Adrenal gland (tissue), 12 donors: Measurements from ENCODE around the gene CRIP1. TPM values are rescaled to one million over a fixed set of nuclear protein-coding genes. Genes with fewer than 3 reads are reported as not detected.

Experiments used
- DNase-seq, 7 donors: peaks; one replicate each; pipeline ENCODE4 v3.0.0-alpha.2; 2019 to 2020
- H3K27ac ChIP-seq, 5 donors: fragments of 200-600 bp; sonication (generic) in 4 of 5; 1 replicate in 3 of 5; 2 replicates in 2 of 5; pipeline versions ENCODE4 v1.5.1 to v1.8.0; 2016 to 2020; ENCODE audit warnings: mild to moderate bottlenecking in 1 of 5
- H3K27me3 ChIP-seq: fragments of 200-600 bp; 2 replicates; pipeline ENCODE4 v1.8.0; 2021
- H3K36me3 ChIP-seq, 2 donors: fragments of 200-600 bp; replicated peaks in 1 of 2; 1 replicate in 1 of 2; 2 replicates in 1 of 2; pipeline versions ENCODE4 v1.5.1 to v1.8.0; 2018 to 2022
- H3K4me1 ChIP-seq, 2 donors: fragments of 200-600 bp; replicated peaks in 1 of 2; 1 replicate in 1 of 2; 2 replicates in 1 of 2; pipeline versions ENCODE4 v1.5.1 to v1.8.0; 2018 to 2021
- H3K4me3 ChIP-seq, 4 donors: fragments of 200-600 bp; sonication (generic) in 3 of 4; one replicate each; pipeline ENCODE4 v1.5.1; 2016 to 2018
- H3K9me3 ChIP-seq, 3 donors: fragments of 200-600 bp; sonication (generic) in 1 of 3; replicated peaks in 1 of 3; 1 replicate in 2 of 3; 2 replicates in 1 of 3; pipeline versions ENCODE4 v1.5.1 to v1.8.0; 2016 to 2021
- POLR2A ChIP-seq, 2 donors: fragments of 450-650 bp; IDR thresholded peaks; one replicate each; pipeline ENCODE4 v1.6.1; 2017; ENCODE audit warnings: antibody characterized with exemption in 2 of 2, mild to moderate bottlenecking in 2 of 2, moderate library complexity in 1 of 2
- WGBS, 4 donors: extraction: QIAGEN DNeasy Blood & Tissue Kit in 2 of 4; methylation state at CpG; one replicate each; pipeline versions ENCODE4 v1.1.5 to v1.1.7; 2013 to 2017; 5-methylcytosine and 5-hydroxymethylcytosine counted together
- intact Hi-C, 2 donors: fragments of 100-400 bp; cut with DNase I; formaldehyde crosslinking; loops; one replicate each; pipeline versions ENCODE4 v1.14.1 to v1.15.0; 2022 to 2023
- polyA plus RNA-seq, 3 donors: library from polyadenylated mRNA; stranded (reverse); fragments of 200-250 nt in 2 of 3; fragments of 350-450 nt in 1 of 3; fragmentation: Illumina TruSeq in 1 of 3; extraction: RNeasy Lipid Tissue Mini Kit (QIAGEN cat#74804) in 1 of 3; gene quantifications; one replicate each; pipeline ENCODE4 v1.2.3, GENCODE V29; 2013 to 2014
- total RNA-seq, 9 donors: library from RNA; depleted of rRNA in 4 of 9; stranded (reverse); fragments of >200 nt in 4 of 9; fragments of 120-200 nt in 1 of 9; fragmentation: NEBNext Ultra II Directional in 1 of 9; extraction: Animal tissue kit (Norgen Biotek cat#: 25700) in 1 of 9; gene quantifications; one replicate each; pipeline versions ENCODE4 v1.1.0 to v1.2.4, GENCODE V29; 2013 to 2023
- TF ChIP-seq, protein P1 (sequence below), 6 experiments: fragments of 450-650 bp in 4 of 6; fragments of 200-600 bp in 2 of 6; sonication (generic) in 1 of 6; IDR thresholded peaks; 1 replicate in 5 of 6; 2 replicates in 1 of 6; pipeline versions ENCODE4 v1.5.1 to v1.8.0; 2016 to 2021; ENCODE audit warnings: antibody characterized with exemption in 6 of 6, mild to moderate bottlenecking in 2 of 6, moderate library complexity in 1 of 6
- donor health status: healthy with polysubstance abuse.
- donor health status: Bipolar disorder and iron deficiency.
- donor health status: DM: yes; HTN: yes; CAD: no.
- donor health status: DM: no; HTN: no; CAD: no.
- donor health status: DM: no; HTN: no; CAD: no.
- donor health status: DM: yes; HTN: yes; CAD: no.

The CRIP1 gene
- total and polyA plus RNA-seq, 12 donors = 1.9 to 157 (median 9.3) TPM

DNA sequence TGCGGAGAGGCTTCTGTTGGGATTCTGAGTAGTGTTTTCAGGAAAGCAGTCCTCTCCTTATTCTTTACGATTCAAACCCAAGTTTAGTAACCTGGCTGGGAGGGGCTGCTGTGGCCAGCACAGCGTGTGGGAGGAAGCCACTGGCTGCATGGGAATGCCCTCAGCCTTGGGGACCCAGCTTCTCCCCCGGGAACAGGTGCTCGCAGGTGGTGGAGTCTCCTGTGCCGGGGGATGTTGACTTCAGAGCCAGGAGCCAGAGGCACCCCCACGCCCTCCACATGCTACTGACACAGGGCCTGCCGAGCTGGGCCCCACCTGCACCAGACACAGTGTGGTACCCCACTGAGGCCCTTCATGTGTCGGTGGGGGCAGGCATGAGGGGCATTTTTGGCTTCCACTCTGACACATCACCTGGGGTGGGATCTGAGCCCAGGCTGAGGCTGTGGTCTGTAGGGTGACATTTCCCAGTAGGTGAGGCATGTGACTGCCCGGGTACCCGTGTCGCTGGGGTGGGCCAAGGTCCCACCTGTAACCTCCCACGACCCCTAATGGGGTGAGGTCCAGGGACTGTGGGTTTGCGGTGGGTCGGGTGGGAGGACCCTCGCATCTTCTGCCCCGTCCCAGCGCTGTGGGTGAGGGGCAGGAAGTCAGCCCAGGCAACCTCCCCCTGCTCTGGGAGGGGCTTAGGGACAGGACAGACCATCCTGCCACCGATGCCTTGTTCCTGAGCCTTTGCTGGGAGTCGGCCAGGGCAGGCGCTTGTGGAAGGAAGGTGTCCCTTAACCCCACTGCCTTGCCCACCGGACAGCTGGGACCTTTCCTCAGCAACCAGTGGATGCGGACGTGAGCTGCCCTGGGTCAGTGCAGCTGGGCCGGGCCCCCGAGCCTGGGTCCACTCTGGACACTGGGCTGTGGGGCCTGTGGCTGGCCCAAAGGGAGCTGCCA is 40.5 kb upstream of the CRIP1 start:
- H3K27me3 ChIP-seq = no peaks in the 10 kb centered on the region
- peaks cover 0 to 12% of the 10 kb centered on the region in 2 donors for H3K36me3 ChIP-seq
- no peak overlapping the region for H3K4me3 ChIP-seq
- no peak for DNase-seq
- 70 to 89% (median 86%) methylated on average over 6 to 26 of the region's 26 CpGs for WGBS, 4 donors
- intact Hi-C loops = loop anchor here in 1 of 2 donors (5.0 kb wide), 1 partner anchor 41 kb away; the partner anchor contains the start of gene CRIP1
- H3K4me1 ChIP-seq = peaks cover 0 to 7% of the 10 kb centered on the region in 2 donors
- no peaks in the 10 kb centered on the region for H3K9me3 ChIP-seq
- H3K27ac ChIP-seq = no peak overlapping the region
- TF ChIP-seq POLR2A (IDR thresholded peaks at IDR 0.05) = no peak
- TF ChIP-seq, protein P1, sequence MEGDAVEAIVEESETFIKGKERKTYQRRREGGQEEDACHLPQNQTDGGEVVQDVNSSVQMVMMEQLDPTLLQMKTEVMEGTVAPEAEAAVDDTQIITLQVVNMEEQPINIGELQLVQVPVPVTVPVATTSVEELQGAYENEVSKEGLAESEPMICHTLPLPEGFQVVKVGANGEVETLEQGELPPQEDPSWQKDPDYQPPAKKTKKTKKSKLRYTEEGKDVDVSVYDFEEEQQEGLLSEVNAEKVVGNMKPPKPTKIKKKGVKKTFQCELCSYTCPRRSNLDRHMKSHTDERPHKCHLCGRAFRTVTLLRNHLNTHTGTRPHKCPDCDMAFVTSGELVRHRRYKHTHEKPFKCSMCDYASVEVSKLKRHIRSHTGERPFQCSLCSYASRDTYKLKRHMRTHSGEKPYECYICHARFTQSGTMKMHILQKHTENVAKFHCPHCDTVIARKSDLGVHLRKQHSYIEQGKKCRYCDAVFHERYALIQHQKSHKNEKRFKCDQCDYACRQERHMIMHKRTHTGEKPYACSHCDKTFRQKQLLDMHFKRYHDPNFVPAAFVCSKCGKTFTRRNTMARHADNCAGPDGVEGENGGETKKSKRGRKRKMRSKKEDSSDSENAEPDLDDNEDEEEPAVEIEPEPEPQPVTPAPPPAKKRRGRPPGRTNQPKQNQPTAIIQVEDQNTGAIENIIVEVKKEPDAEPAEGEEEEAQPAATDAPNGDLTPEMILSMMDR (IDR thresholded peaks at IDR 0.05) = no peak

DNA sequence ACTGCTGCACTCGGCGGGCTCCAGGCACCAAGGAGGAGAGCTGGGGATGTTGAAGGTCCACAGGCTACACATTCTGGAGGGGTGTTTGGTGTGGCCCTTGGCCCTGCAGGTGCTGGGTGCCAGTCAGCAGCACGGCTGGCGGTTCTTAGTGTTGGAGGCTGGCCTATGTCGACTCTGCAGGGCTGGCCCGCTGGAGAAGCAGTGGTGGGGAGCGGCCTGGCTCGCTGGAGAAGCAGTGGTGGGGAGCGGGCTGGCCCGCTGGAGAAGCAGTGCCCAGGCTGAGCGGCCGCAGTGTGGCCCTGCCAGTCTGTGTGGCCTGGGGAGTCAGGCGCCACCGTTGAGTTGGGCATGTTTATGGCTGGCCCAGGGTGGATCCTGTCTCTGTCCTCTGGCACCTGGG is 39.7 kb upstream of the CRIP1 start:
- Histone ChIP-seq H3K4me3 (no peak overlapping the region), H3K36me3 (peaks cover 0 to 12% of the 10 kb centered on the region in 2 donors), H3K9me3 (no peaks in the 10 kb centered on the region), H3K27ac (no peak overlapping the region), H3K4me1 (peaks cover 0 to 7% of the 10 kb centered on the region in 2 donors), H3K27me3 (no peaks in the 10 kb centered on the region)
- no peak for DNase-seq
- intact Hi-C loops = loop anchor here in 1 of 2 donors (5.0 kb wide), 1 partner anchor 40 kb away; the partner anchor contains the start of gene CRIP1
- WGBS, 4 donors = 64 to 91% (median 85%) methylated on average over 4 to 14 of the region's 14 CpGs
- TF ChIP-seq, protein P1 (IDR thresholded peaks at IDR 0.05) = no peak
- no peak for TF ChIP-seq POLR2A (IDR thresholded peaks at IDR 0.05)

DNA sequence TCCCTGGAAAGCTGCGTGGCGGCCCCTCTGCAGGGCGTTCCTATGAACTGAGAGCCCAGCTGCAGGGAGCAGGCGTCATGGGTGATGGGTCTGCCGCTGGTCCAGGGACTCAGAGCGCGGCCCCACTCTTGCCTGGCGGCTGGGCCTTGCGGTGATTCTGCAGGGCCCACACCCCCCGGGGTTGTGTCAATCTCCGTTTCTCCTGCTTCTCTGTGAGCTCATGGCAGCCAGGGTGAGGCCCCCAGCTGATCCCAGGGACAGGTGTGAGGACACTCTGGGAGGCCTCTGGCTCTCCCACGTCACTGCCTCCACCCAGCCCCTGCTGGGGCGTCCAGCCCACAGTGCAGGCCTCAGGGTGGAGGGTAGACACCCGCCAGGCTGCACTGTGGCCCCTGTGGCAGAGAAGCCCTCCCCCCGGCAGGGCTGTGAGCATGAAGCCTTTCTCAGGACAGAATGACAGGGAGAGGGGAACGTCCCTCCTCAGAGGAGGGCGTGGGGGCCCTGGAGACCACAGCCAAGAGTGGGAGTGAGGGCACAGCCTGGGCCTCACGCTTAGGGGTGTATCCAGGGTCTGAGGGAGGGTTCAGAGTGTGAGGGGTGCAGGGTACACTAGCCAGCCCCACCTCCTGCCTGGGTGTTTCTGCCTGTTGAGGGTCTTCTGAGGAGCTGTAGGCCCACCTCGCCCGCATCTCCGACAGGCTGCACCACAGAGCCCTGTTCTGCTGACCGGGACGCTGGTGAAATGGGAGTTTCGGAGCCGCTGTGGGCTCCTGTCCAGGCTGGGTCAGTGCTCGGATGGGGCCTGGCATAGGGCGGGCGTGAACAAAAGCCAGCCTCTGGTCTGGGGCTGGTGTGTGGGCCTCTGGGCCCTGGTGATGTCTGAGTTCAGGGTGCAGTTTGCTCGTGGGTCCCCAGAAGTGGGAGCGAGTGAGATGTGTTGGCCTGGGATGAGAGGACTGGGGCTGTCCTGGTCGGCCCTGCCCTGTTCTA is 38.7 kb upstream of the CRIP1 start:
- 85 to 89% (median 87%) methylated on average over 6 to 31 of the region's 31 CpGs for WGBS, 4 donors
- no peaks in the 10 kb centered on the region for H3K27me3 ChIP-seq
- intact Hi-C loops = loop anchor here in 1 of 2 donors (5.0 kb wide), 1 partner anchor 39 kb away; the partner anchor contains the start of gene CRIP1
- no peaks in the 10 kb centered on the region for H3K9me3 ChIP-seq
- H3K4me3 ChIP-seq = no peak overlapping the region
- no peak for DNase-seq
- TF ChIP-seq, protein P1 (IDR thresholded peaks at IDR 0.05) = no peak
- no peak for TF ChIP-seq POLR2A (IDR thresholded peaks at IDR 0.05)
- no peak overlapping the region for H3K27ac ChIP-seq
- peaks cover 0 to 7% of the 10 kb centered on the region in 2 donors for H3K4me1 ChIP-seq
- H3K36me3 ChIP-seq = peaks cover 0 to 12% of the 10 kb centered on the region in 2 donors
